Ammon's horn (tissue), 1 donor: ENCODE measurements around the gene YARS1.

Source experiments
- DNase-seq: peaks from one replicate; pipeline ENCODE4 v3.0.0-alpha.2; 2016; ENCODE audit warnings: low spot score

YARS1 gene

DNA sequence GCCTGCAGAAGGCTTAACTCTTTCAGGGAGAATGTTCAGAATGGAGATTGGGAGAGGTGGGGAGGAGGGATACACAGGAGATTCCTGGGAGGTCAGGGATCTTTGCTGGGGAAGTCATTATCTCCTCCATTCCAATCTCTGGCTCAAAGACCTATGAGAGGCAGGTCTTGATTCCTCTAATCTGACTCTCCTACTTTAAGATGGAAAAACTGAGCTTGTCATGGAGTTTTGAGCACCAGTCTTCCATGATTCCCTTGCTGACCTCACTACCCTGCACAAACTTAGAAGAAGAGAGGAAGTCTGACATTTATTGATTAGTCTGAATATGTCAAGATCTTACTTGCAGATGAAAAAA lies 73.1 kb downstream of the YARS1 start:
- DNase-seq = no peak

DNA sequence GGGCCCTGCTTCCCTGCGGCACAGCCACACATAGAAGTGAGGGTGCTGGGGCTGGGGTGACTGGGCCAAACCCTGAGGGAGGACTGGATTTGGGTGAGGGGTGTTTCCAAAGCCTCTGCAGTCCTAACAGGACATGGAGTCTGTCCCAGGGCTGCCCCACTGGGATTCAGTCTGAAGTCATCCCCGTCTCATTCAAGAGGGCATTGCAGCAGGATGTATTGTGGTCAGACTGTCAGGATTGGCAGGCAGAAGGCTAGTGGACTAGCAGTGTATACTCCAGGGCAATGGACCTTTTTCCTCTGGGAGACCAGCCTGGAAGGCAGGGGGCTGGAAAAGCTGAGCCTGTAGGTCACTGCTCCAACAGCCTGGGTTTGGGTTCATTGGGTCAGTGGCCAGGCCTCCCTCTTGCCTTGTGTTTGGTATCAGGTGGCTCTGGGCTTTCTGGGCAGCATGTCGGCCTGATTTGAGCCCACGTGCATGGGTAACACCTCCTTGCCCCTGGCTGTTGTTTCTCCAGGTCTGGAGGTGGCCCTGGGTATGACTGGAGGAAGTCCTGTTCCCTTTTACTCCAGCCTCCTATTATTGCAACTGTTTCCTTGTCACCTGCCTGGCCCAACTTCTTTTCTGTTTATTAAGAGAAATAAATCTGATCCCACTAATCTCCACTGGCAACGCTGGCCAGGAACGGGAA lies 73.6 kb downstream of the YARS1 start:
- DNase-seq = no peak

DNA sequence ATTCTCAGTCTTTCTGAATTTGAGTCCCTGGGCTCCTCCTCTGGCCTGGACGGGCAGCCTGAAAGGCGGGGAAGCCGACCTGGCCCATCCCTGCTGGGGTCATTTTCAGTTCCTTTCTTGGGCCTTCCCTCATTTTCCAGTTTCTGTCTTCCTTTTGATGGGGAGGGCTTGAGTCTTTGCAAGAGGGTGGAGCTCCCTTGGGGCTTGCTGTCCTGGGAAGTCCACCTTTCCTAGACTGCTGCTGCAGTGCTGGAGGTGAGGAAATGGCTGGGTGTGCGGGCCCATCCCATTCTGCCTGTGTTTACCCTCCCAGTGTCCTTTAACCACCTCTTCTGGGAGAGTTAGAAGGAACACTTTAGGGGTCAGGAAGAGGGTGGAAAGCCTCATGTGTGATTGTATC lies 74.2 kb downstream of the YARS1 start:
- DNase-seq = no peak

DNA sequence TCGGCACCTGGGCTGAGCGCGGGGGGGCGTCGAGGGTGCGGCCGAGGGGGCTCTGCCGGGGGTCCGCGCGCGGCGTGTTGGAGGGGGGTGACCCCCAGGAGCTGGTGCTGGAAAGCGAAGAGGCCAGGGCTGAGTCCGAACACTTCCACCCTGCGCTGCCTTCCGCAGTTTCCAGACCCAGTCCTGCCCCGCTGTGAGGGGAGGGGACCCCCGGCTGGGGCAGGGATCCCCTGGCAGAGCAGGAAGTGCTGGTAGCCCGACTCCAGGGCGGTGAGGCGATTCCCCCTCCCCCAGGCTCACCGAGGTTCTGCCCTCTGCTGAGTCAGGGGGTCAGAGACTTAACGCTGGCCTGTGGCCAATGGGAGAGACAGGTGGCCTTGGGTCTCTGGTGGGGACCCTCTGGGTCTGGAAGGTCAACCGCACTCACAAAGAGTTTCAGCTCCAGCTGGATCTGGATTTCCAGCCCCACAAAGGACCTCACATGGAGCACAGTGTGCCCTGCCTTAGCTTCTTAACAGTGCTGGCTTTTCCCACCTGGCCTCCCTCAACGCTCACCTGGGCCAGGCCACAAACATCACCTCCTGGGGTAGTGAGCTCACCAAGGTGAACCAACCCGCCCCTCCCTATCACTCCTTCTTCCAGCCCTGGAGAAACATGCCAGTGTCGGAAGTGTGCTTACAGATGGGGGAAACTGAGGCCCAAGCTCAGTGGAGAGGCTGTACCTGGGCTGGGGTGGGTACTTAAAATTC lies 74.8 kb downstream of the YARS1 start:
- no peak for DNase-seq

DNA sequence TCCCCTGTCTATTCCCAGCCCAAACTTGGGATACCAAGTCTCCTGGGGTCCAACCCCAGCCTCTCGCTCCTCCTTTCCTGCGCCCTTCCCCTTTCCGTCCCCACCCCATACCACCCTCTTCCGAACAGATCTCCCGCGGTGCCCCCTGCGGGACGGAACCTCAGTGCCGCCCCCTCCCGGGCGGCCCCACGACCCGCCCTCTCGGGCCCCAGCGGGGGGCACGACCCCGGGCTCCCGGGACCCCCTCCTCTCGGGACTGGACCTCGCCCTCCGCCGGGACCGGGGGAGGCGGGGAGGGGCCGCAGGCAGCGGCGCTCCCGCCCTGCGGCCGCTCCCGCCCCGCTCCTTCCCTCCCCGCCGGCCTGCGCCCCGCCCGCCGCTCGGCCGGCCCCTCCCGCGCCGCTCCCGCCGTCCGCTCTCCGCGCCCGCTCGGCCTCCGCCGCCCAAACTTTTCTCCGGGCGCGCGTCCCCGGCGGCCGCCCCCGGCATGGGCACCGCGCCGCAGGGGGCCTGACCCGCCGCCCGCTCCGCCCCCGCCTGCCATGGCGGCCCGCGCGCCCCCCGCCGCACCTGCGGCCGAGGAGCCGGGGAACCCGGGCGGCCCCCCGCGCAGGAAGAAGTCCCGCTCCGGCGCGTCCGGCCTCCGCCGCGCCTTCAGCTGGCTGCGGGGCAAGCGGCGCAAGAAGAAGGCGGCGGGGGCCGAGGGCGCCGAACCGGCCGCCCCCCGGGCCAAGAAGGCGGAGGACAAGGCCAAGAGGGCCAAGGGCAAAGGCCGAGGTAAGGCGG lies 75.6 kb downstream of the YARS1 start:
- DNase-seq = no peak

DNA sequence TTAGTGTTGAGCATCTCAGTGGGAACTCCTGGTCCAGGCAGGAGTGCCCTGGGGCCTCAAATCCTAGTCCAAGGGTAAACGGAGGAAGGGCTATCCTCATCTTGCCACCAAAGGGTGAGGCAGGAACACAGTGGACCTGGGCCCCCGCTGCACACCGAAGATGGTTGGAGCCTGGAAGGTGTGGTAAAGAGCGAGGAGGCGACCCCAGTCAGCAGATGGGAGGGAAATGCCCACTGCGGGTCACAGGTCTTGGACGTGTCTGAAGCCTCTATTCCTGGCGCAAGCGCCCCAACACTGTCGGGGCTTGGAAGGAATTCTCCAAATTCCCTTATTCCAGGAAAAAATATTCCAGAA lies 76.1 kb downstream of the YARS1 start:
- DNase-seq = no peak

DNA sequence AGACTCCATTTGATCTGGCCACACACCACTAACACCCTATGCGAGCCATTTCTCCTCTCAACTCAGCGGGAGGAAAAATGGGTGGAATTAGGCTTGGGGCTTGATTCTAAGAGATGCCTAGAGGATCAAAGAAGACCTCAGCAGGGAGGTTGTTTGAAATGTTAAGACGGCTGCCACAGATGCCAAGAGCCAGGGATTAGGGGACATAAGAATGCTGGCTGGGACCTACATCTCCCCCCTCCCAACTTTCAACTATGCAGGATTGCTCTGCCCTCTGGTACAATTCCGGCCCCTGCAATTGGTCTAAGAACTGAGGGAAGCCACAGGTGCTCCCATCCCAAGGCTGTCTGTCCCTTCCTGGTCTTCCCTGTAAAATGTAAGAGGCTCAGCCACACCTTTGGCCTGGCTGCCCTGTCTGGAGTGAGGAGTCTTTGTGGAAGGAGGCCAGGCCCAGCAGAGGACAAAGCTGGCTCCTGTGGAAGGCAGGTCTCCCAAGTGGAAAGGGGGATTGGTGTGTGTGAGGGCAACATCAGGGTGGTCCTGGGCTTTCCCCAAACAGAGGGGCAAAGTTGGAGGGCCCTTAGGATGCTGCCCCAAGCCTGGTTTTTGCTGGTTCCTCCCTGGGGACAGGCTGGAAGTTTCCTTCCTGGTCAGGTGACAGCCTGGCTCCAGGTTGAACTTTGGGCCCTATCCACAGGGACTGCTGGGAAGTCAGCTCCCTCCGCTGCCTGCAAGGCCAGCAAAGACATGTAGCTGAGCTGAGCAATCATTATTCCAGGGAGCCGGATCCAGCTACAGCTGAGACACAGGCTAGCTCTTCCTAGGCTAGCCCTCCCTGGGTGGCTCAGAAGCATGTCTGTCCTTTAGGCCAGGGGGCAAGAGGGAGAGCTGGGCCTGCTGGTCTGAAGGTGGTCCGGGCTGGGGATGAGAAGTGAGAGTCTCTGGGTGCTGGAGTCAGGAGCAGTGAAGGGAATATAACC lies 80.1 kb downstream of the YARS1 start:
- no peak for DNase-seq

DNA sequence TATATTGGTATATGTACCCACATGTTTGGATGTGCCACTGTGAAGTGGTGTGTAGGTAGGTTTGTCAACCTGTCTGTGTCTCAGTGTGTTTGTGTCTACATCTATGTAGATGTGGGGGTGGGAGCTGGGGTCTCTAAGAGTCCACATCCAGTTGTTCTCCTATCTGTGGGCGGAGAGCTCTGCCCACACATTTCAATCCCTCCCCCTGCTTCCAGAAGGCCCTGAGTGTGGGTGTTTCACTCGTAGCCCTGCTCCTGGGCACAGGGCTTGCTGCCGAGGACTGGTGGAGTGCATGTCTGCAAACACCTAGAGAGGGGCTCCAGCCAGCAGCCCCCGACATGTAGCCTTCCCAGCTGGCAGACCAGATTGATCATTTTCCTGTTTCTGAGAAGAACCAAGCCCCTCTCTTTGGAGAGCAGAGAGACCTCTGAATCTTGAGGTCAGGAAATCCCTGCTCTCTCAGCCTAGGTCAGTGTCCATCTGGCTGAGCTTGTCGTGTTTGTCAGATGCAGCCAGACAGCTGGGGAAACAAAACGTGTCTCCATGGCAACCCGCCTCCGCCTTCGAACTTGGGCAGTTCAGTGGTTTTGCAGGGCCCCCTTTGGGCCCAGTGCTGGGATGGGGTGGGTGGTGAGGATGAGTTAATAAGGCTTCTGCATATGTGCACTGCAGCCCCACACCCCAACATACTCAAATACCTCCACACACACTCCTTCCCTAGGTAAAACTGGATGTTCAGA lies 83.4 kb downstream of the YARS1 start:
- no peak for DNase-seq

DNA sequence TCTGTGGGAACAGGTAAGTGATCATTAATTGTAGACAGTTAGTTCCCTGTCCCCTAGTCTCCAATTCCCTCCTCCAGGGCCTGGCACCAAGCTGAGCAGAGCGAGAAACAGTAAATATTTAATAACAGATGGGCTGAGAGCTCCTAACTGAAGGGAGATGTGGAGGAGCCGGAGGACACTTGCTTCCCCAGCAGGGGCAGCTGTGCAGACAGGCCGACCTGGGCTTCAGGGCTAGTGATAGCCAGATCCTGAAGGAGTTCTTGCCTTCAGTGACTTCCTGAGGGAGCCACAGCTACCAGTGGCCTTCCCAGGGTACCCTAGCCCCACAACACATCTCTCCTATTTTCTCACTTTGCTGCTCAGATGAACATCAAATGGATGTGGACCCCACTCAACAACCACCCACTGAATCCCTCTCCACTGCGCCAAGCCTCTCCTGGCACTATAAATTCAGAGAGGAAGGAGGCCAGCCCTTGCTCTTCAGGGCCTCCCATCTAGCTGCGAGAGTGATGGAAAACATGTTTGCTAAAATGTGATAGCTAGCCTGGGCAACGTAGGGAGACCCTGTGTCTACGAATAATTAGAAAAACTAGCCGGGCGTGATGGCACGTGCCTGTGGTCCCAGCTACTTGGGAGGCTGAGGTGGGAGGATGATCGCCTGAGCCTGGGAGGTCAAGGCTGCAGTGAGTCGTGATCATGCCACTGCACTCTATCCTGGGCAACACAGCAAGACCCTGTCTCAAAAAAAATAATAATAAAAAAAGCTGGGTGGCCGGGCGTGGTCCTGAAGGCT lies 87.7 kb downstream of the YARS1 start:
- no peak for DNase-seq

DNA sequence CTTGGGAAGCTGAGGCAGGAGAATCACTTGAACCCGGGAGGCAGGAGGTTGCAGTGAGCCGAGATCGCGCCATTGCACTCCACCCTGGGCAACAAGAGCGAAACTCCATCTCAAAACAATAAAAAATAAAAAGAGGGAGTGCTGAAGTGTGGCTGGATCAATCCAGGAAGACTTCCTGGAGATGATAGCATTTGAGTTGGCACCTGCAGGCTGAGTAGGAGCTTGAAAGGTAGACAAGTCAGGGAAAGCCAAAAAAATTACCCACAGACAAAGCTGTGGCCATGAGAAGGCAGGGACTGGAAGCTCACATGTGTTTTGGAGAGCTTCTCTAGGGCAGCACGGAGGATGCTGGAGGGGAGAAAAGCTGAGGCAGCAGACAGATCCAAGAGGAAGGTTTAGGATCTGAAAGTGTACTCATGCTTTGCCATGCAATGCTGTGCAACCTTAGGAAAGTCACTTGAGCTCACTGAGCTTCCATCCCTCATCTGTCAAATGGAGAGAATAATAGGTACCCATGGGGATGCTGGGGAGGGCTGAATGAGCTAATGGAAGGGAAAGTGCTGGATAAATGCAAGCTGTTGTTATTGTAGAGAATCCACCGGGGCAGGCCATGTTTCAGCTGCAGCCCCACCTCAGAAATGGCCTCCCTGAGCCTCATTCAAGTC lies 88.6 kb downstream of the YARS1 start:
- no peak for DNase-seq

DNA sequence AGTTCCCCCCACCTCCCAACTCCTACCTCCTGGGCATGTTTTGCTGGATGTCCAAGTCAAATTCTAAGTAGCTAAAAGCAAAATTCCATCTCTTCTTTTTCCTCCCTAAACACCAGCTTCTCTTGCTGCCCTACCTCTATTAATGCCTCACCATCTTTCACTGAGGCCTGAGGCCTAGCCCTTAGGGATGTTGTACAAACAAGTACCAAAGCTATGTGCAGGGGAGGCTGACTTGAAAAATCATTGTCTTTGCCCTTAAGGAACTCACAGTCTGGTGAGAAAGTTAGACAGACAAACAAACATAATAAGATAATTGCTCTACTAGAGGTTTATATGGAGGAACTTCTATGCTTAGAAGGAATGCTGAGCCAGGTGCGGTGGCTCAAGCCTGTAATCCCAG lies 89.3 kb downstream of the YARS1 start:
- no peak for DNase-seq

DNA sequence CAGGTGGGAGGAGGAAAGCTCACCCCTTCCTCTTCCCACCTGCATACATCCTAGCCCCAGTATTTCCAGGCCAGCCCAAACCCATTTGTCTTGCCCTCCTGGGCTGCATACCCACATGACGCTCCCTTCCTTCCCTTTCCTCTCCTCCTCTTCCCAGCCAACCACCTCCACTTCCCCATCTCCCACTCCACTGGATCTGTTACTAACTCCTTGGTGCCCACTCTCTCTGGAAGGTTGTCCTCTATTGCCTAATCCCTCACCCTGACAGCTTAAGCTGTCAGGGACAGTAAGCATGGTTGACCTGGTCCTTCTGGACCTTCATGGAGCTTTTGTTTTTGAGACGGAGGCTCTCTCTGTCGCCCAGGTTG lies 91.6 kb downstream of the YARS1 start:
- DNase-seq = no peak
